Omental fat pad (tissue), 4 donors: ENCODE measurements around the gene ZNF474. TPM values are rescaled to one million over a fixed set of nuclear protein-coding genes. Genes with fewer than 3 reads are reported as not detected.

Source experiments
- ATAC-seq: fragments of 150-250 bp; one replicate; pipeline ENCODE4 v1.9.1; 2016; ENCODE audit warnings: mild to moderate bottlenecking, moderate library complexity; ENCODE audit not compliant: low FRiP score
- DNase-seq: peaks from one replicate; pipeline ENCODE4 v3.0.0-alpha.2; 2019; ENCODE audit warnings: low spot score
- CTCF ChIP-seq, 3 donors: fragments of 450-650 bp; IDR thresholded peaks; one replicate each; pipeline ENCODE4 v1.5.1; 2016 to 2017; ENCODE audit warnings: antibody characterized with exemption in 3 of 3, mild to moderate bottlenecking in 3 of 3, moderate library complexity in 2 of 3
- total RNA-seq, 4 donors: library from RNA; depleted of rRNA; stranded (reverse); fragments of >200 nt; gene quantifications; one replicate each; pipeline ENCODE4 v1.1.0, GENCODE V29; 2016

The ZNF474 gene
- total RNA-seq, 4 donors from 2014 or later, result 0.24 to 2.1 TPM; not detected in 2

- no peak for ATAC-seq
- TF ChIP-seq CTCF (IDR thresholded peaks at IDR 0.05), result no peak
- no peak for DNase-seq
Observed at GRCh38 chr5:122170620-122171019, 41.3 kb downstream of the ZNF474 start.

GRCh38 chr5:122172207-122172606 lies 42.9 kb downstream of the ZNF474 start:
- ATAC-seq, result no peak
- no peak for DNase-seq

GRCh38 chr5:122173474-122174415 lies 44.4 kb downstream of the ZNF474 start:
- ATAC-seq (no peak), DNase-seq (no peak)
- TF ChIP-seq CTCF (IDR thresholded peaks at IDR 0.05), result no peak

More at GRCh38 chr5:122172207-122172606, 42.9 kb downstream of the ZNF474 start:
- no peak for TF ChIP-seq CTCF (IDR thresholded peaks at IDR 0.05)

GRCh38 chr5:122175091-122175490 lies 45.7 kb downstream of the ZNF474 start:
- ATAC-seq, result no peak
- no peak for DNase-seq
- TF ChIP-seq CTCF (IDR thresholded peaks at IDR 0.05), result no peak

GRCh38 chr5:122175852-122176251 lies 46.5 kb downstream of the ZNF474 start:
- no peak for DNase-seq
- no peak for ATAC-seq
- TF ChIP-seq CTCF (IDR thresholded peaks at IDR 0.05), result no peak

- DNase-seq (no peak), ATAC-seq (no peak)
- no peak for TF ChIP-seq CTCF (IDR thresholded peaks at IDR 0.05)
Observed at GRCh38 chr5:122177161-122177560, 47.8 kb downstream of the ZNF474 start.

GRCh38 chr5:122179701-122180100 lies 50.4 kb downstream of the ZNF474 start:
- ATAC-seq (no peak), DNase-seq (no peak)
- TF ChIP-seq CTCF (IDR thresholded peaks at IDR 0.05), result no peak
